HS-27A (cell line): ENCODE measurements around the gene CCDC190.
"Not testable (repeated sequence)": the region's sequence is repeated elsewhere in the genome, so short reads cannot be mapped to it uniquely, and the experiment has no call there.

Source experiments
- DNase-seq: peaks from one replicate; pipeline ENCODE4 v3.0.0-alpha.2; 2012; ENCODE audit warnings: low read depth, missing footprints

CCDC190 gene

DNA sequence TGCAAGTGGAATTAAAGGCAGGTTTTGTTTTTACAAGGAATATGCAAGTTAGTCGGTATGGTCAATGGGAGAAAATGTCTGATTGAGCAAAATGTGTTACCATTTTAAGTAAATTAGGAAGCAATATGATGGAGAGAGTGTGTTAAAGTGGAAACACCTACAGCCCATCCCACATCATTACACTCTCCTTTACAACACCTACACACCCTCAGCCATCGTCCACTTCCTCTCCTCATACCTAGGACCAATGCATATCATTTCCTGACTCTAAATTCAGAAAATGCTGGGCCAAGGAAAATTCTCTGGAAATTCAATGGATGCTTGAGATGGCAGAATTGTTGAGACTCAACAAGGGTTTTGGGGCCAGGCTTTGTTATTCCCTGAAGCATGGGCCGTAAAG is 16.4 kb upstream of the CCDC190 start:
- no peak for DNase-seq

DNA sequence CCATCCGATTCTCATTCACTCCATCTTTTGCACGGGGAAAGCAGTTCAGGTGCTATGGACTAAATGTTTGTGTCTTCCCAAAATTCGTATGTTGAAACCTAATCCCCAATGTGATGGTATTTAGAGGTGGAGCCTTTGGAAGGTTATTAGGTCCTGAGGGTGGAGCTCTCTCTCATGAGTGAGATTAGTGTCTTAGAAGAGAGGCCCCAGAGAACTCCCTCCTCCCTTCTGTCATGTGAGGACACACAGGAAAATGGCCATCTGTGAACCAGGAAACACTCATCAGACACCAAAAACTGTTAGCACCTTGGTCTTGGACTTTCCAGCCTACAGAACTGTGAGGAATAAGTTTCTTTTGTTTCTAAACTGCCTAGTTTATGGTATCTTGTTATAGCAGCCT is 15.8 kb upstream of the CCDC190 start:
- DNase-seq: no peak

DNA sequence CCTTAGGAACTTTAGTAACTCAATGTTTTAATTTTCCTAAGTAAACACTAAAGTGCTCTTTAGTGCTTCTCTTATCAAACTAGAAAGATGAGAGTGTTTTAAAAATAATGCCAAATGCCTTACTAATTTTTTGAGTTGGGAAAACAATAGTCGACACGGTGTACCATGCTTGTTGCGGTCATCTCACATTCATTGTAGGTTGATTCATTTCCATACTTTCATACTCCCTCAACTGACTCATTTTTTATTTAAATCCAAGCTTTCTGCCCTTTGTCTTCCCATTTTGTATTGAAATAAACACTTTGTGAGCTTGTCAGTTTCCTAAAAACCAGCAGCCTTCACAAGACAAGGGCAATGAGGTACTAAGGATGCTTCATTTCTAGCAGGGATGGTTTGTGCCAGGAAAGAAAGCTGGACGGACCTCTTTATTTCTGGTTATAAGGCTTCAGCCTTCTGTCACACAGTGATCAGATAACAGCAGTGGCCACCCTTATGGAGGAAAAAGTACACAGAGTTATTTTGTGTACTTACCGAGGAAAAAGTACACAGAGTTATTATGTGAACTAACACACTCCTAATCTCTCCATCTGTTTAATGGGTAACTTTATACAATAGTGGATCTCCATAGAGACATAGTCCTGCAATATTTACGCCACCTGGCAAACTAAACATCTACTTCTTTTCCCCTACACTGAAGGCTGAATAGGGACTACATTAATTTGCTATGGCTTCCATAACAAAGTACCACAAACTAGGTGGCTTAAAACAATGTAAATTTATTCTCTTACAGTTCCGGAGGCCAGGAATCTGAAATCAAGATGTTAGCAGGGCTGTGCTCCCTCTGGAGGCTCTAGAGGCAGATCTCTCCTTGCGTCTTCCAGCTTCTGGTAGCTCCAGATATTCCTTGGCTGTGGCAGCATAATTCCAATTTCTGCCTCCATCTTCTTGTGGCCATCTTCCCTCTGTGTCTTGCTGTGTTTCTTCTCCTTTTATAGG is 13.0 kb upstream of the CCDC190 start:
- DNase-seq: peak; percentile 85

DNA sequence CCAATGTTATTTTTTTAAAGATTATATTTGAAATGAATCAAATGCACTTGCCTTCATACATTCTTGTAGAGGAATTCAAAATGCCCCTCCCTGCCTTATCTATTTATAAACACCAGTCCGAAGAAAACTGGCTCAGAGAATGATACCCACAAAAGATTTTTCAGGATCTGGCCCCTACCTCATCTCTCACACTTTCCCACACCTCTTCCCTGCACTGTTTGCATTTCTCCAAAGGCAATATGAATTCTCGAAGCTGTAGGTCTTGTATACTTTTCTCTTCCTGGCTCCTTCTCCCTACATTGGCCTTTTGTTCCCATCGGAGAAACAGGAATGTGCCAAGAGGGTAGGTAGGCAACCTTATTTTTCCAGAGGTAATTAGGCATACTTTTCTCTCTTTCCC is 12.0 kb upstream of the CCDC190 start:
- peak; percentile 60 for DNase-seq

DNA sequence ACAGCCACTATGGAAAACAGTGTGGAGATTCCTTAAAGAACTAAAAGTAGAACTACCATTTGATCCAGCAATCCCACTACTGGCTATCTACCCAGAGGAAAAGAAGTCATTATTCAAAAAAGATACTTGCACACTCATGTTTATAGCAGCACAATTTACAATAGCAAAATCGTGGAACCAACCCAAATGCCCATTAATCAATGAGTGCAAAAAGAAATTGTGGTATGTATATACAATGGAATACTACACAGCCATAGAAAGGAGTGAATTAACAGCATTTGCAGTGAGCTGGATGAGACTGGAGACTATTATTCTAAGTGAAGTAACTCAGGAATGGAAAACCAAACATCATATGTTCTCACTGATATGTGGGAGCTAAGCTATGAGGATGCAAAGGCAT is 10.4 kb upstream of the CCDC190 start:
- not testable (repeated sequence) for DNase-seq

DNA sequence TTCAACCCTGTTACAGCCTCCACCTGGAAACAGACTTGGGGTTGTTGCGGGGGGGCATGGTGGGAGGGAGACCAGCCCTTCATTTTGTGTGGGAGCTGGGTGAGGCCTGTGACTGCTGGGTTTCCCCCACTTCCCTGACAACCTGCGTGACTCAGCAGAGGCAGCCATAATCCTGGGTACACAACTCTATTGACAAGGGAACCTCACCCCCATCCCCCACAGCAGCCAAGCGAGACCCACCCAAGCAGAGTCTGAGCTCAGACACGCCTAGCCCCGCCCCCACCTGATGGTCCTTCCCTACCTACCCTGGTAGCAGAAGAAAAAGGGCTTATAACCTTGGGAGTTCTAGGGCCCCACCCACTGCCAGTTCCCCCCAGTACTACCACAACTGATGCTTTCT is 8.0 kb upstream of the CCDC190 start:
- DNase-seq: no peak

DNA sequence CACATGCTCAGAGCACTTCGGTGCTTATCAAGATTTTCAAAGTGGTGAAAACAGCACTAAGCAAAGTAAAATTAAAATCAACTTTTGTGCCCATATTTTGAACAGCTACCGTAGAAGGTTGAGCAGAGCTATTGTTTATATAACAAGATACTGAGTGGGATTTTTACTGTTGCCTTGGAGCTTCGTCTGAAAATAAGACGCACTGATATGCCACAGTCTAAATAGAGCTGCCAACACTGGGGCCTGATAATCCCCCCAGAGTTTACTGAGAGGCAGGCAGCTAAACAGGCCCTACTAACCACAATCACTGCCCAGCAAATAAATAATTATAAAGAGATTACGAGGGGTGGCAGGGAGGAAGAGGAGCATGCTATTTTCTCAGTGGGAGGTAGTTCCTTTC is 650 bp upstream of the CCDC190 start:
- no peak for DNase-seq

DNA sequence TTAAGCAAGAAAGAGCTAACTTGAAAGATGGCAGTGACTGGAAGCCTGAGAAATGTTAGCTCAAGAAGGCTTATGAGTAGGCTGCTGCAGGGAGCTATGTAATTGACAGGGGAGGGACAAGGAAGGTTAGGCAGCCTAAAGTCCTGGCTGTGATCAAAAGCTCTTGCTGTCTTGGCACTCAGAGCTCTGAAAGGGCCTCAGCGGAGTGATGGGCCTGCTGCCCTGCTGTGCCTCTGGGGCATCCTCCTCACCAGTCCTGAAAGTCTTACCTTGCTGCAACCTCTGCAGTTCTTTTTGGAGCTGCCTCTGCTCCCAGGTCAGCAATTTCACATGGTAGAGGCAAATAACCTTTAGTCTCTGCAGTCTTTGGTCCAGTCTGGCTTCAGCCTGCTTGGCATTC is 1.8 kb downstream of the CCDC190 start:
- no peak for DNase-seq

DNA sequence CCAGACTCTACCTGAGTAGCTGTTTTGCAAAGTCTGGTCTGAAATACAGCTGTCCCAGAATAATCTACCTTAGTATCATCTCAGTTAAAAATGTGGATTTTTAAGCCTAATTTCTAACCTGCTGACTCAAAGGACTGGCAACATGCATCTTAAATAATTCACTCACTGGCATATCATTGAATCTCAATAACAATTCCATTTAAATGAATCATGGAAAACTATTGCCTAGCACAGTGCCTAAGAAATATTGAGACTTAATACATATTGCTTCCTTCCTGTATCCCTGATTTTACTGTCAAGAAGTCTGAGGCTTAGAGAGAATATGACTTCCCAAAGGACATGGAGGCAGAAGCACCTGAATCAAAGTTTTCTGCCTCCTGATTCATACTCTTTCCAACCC is 3.1 kb downstream of the CCDC190 start:
- peak; percentile 58 for DNase-seq

DNA sequence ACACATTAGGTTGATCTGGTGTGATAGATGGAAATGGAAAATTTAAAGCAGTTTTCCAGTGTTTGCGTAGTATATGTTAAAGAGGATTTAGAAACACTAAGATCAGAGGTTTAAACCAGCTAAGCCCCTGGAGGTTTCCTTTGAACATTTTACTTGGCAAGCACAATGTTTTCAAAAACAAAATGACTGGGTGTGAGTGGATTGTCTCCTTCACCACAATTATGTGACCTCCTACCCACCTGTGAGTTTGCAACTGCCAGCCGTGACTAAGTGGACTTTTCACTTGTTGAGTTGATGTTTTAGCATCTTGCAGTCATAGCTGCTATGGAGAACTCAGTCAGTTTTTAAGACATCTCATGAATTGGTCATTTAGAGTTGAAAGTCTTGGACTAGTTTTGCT is 4.7 kb downstream of the CCDC190 start:
- DNase-seq: peak; percentile 91

DNA sequence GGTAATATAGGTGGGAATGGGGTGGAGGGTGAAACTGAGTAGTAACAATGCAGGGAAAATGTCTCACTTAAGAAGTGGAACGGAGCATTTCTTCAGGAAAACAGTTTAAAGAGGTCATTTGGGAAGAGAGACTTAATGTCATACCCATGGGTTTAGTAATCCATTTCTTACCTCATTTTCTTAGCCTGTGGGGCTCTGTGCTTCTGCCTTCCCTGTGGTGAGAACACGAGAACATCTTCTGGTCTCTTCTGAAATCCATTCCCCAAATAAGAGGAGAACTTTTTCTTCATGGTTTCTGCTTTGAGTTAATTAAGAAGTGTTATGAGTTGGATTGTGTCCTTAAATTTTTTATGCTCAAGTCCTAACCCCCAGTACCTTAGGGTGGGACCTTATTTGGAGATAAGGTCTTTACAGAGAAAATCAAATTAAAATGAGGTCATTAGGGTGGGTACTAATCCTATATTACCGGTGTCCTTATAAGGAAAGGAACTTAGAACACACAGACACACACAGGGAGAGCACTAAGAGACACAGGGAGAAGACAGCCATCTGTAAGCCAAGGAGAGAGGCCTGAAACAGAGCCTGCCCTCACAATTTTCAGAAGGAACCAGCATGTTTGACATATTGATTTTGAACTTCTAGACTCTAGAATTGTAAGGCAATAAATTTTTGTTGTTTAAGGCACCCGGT is 5.4 kb downstream of the CCDC190 start:
- DNase-seq: peak; percentile 75

DNA sequence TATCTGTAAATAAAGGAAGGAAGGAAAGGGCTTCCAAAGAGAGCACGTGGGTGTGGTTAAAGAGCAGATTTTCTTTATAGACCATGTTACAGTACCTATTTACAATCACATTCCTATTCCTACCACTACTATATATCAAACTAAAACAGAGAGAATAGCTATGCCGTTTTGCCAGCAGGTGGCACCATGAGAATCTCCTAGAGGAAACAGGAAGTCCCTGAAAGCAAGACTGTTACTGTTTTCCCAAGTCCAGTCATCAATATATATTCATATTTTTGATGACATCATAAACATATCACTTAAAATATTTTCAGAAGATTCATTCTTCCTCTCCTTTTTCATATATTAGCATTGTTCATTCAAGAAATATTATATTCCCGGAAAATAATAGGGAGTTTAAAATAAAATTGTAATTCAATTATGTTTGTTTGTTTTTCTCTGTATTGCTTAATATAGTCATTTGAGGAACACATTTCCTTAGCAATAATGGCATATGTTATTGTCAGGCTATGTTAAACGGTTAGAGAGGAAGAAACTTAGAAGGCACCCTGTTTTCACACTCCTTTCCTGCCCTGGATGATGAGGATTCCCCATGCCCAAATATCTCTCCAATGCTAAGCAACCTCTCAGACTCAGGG is 6.6 kb downstream of the CCDC190 start:
- peak; percentile 66 for DNase-seq

DNA sequence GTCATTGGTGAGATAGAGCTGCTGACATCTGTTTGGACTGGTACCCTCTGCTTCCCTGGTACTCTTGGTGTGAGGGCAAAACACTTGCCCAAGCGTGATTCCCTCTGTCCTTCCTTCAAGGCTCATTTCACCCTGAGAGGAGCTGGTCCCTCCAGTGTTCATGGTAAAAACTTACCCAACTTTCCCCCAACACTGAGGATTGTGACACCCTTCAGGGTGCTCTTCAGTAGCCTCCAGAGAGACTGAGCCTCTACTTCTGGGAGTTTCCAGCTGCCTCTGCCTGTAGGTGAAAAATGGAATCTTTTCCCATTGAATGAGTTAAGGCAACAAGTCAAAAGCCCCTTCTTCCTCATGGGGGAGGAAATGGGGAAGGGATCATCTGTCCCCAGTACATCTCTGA is 9.6 kb downstream of the CCDC190 start:
- DNase-seq: no peak

DNA sequence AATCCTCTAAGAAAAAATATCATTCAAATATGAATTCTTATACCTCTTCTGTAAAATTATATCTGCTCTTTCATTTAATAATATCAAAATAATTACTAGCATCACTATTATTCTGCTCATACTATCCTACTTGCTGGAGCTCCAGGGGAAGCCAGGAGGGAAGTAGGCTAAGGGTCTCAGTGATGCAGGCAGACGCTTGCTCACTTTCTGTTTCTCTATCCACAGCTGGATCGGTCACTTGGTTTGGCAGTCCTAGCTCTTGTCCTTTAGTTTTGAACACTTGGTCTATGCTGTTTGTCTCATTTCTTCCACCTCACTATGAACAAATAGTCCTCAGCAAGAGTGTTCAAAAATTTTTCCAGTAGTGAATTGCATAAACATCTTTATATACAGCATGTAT is 11.3 kb downstream of the CCDC190 start:
- no peak for DNase-seq

DNA sequence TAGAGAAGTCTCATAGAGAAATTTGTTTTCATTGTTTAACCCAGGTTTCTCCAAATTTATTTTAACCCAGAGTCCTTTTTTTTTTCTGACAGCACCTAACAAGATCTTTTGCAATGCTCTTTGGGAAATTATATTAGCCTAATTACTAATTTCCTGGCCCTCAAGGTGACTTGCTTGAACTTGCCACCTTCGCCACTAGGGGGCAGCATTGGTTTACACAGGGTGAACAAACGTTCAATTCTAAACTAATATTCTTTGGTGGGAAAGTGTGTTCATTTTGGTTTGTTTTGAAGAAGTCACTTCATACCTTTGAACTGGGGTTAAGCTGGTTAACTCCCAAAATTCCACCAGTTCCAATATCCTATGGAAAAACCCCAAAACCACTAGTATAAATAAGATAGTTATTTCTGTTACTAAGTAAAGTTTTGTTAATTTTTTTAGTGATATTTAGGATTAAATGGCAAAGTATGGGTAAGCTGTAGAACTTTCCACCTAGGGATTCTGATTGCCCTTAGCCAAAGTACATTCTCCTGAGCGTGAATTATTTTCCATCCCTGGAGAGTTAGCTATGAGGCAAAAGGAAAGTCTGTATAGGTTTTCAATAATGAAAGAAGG is 13.0 kb downstream of the CCDC190 start:
- no peak for DNase-seq

DNA sequence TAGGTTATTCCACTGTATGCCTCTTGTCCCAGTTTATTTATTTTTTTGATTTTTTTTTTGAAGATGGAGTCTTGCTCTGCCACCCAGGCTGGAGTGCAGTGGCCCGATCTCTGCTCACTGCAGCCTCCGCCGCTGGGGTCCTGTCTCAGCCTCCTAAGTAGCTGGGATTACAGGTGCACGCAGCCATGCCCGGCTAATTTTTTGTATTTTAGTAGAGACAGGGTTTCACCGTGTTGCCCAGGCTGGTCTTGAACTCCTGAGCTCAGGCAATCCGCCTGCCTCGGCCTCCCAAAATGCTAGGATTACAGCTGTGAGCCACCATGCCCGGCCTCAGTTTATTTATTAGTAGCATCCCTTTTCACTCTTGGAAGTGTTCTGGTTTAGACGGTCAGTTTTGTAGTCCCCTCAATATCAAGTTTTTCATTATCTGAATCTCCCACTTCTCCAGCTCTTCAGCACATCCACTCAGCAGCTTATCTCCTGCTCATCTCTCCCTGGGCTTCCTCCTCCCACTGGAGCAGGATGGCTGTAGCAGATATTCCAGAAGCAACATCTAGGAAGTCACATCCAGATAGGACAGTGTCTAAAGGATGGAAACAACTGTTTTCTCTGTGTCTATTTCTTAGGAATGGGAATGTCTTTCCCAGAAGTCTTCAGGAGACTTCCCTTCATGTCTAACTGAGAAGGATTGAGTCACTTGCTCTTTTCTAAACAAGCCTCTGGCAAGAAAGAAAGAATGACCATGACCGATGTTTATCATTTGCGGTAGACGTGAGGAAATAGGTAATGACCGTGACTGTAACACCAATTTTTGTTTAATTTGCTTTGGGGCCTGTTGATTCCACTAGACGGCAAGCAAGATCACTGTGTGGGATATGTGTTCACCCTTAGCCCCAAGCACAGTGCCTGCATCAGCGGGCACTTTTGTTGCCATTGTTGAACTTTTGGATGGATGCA is 14.4 kb downstream of the CCDC190 start:
- DNase-seq: no peak

DNA sequence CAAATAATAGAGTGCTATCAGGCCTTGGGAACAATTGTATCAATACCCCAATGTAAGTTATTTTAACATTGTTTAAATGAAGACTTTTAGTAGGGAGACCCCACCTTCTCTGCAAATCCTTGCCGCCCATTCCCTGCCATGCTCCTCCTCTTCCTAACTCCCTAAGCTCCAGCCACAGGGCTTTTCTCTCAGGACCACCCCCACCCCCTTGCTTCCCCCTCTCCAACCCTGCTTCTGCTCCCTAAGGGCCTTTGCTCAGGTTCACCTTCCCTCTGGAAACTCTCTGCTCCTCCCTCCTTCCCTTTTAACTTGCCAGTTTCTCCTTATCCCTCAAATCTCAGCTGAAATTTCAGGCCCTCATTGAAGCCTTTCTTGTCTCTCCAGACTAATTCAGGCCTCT is 16.8 kb downstream of the CCDC190 start:
- no peak for DNase-seq

DNA sequence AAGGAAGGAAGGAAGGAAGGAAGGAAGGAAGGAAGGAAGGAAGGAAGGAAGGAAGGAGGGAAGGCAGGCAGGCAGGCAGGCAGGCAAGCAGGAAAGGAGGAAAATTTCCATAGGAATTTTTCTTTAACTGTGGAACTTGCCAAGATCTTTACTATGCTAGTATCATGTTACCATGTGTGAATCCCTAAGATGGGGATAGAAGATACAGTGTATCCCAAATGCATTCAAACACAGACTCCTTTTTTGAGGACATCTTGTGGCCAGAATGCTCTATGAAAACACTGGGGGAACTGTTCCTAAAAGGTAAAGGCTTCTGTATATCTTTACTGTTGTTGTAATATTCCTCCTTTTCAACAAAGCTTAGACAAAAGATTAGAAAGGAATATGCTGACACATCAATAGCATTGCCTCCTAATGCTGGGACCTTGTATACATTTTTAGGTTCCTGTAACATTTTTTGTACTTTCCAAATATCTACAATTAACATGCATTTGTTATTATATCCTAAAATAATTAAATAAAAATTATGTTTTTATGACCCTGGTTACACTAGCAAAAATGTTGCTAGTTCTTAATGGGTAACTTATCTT is 20.6 kb downstream of the CCDC190 start:
- DNase-seq: no peak

DNA sequence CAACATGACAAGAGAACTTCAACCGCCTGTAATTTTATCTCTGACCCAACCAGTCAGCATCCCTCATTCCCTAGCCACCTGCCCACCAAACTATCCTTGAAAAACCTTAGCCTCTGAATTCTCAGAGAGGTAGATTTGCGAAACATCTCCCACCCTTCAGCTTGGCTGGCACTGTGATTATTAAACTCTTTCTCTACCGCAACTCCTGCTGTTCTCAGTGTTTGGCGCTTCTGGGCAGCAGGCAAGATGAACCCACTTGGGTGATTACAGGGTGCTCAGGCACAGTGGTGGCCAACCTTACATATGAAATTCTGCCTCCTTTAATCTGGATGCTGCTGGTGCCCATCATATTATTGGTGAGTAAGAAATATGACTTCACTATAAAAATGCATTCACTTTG is 22.1 kb downstream of the CCDC190 start:
- no peak for DNase-seq

DNA sequence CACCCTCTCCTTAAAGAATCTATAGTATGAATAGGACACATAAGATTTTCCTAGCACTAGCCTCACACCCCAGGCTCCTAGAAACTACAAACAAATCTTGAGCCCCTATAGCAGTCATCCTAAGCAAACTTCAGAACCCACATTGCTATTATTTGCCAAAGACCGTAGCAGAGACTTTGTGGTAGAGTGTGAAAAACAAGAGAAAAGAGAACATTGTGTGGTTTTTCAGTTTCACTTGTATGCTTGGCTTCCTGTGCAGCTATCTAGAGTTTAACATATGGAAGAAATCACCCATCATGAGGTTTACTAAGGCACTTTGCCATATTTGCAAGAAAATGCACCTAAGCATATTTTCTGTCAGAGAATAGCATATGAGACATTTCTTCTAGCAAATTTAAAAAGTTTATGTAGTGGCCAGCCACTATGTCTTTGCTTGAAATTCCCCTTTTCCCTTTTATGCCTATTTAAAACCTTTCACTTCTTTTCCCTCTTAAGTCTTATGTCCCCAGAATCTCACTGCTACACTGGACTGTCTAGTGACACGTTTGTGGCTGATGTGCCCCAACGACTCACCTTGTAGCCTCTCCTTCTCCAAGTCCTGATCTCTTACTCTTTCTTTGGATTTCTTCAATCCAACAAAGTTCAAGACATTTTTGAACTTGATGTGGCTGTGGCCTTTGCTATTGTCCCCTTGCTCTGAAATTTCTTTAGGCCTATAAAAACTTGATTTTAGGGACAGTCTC is 25.6 kb downstream of the CCDC190 start:
- no peak for DNase-seq
